IPS-15b (cell line): ENCODE measurements around the gene ARHGEF5.

ENCODE experiments used
- H3K27me3 ChIP-seq: one replicate; pipeline ENCODE4 v1.6.1; 2013; ENCODE audit warnings: low read length; ENCODE audit not compliant: control insufficient read depth, insufficient read depth
- H3K36me3 ChIP-seq: one replicate; pipeline ENCODE4 v1.6.1; 2013; ENCODE audit warnings: low read length; ENCODE audit not compliant: control insufficient read depth, insufficient read depth
- H3K4me1 ChIP-seq: one replicate; pipeline ENCODE4 v1.6.1; 2013; ENCODE audit warnings: mild to moderate bottlenecking, low read length; ENCODE audit not compliant: control insufficient read depth, insufficient read depth
- H3K4me3 ChIP-seq: one replicate; pipeline ENCODE4 v1.5.1; 2013; ENCODE audit warnings: low read depth, low read length
- H3K9ac ChIP-seq: one replicate; pipeline ENCODE4 v1.6.1; 2013; ENCODE audit warnings: low read depth, mild to moderate bottlenecking, low read length
- H3K9me3 ChIP-seq: one replicate; pipeline ENCODE4 v1.6.1; 2013; ENCODE audit warnings: mild to moderate bottlenecking, low read length; ENCODE audit not compliant: control insufficient read depth, insufficient read depth

The ARHGEF5 gene

DNA sequence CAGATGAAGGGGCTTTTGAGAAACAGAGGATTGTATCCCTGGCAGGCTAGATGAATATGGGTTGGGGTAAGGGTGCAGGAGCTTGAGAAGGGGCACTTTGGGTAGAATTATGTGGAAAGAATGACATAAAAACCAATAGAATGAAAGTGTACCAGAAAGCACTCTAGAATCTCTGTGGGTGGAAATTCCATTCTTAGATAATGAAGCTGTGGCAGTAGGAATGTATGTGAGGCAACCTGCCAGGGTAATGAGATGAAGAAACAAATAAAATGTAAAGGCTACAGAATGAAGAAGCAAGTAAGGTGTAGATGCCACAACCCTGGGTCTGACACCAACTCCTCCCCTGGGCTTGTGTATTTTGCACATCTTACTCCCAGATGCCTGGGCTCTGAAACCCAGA lies 31.5 kb downstream of the ARHGEF5 start:
- Histone ChIP-seq H3K4me3 (no peak overlapping the region), H3K4me1 (peaks cover 7% of the 10 kb centered on the region), H3K27me3 (no peaks in the 10 kb centered on the region), H3K9me3 (no peaks in the 10 kb centered on the region), H3K9ac (no peak overlapping the region), H3K36me3 (no peaks in the 10 kb centered on the region)

DNA sequence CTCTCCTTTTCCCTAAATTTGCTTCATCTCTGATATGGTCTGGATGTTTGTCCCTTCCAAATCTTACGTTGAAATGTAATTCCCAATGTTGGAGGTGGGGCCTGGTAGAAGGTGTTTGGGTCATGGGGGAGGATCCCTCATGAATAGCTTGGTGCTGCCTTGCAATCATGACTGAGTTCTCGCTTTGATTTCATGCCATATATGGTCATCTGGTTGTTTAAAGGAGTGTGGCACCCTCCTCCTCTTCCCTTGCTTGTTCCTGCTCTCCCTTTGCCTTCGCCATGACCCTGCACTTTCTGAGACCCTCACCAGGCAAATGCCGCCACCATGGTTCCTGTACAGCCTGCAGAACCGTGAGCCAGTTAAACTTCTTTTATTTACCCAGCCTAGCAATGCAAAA lies 33.7 kb downstream of the ARHGEF5 start:
- Histone ChIP-seq H3K9me3 (no peaks in the 10 kb centered on the region), H3K4me3 (no peak overlapping the region), H3K27me3 (no peaks in the 10 kb centered on the region), H3K9ac (no peak overlapping the region), H3K36me3 (no peaks in the 10 kb centered on the region), H3K4me1 (peaks cover 7% of the 10 kb centered on the region)

DNA sequence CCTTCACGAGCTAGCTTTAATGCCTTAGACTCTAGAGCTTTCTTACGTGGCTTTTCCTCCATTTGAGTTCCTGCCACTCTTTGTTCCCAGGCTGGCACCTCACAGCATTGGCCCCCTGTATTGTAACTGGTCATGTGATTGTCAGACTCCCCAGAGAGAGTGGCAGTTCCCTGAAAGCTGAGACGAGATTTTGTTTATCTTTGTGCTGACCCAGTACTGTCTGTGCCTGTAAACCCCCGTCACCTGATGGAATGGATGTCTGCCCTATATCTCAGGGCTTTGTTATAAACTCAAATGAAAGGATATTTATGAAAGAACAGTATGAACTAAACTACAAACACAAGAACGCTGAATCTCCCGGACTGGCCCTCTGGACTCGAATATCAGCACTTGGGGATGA lies 35.3 kb downstream of the ARHGEF5 start:
- H3K27me3 ChIP-seq = no peaks in the 10 kb centered on the region
- H3K9me3 ChIP-seq = no peaks in the 10 kb centered on the region

DNA sequence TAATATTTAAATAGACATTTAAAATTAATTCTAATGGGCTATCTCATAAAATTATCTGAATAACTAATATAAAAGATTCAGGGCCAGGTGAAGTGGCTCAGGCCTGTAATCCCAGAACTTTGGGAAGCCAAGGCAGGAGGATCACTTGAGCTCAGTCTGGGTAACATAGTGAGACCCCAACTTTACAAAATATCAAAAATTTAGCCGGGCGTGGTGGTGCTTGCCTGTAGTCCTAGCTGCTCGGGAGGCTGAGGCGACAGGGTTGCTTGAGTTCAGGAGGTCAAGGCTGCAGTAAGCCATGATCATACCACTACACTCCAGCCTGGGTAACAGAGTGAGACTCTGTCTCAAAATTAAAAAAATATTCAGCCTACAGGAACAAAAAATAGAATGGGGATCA lies 35.8 kb downstream of the ARHGEF5 start:
- no peak overlapping the region for H3K4me3 ChIP-seq
- no peaks in the 10 kb centered on the region for H3K4me1 ChIP-seq
- H3K9me3 ChIP-seq = no peaks in the 10 kb centered on the region
- H3K9ac ChIP-seq = no peak overlapping the region
- H3K36me3 ChIP-seq = no peaks in the 10 kb centered on the region
- no peaks in the 10 kb centered on the region for H3K27me3 ChIP-seq

More for the DNA sequence above, 35.3 kb downstream of the ARHGEF5 start:
- no peak overlapping the region for H3K9ac ChIP-seq
- H3K36me3 ChIP-seq = no peaks in the 10 kb centered on the region
- no peaks in the 10 kb centered on the region for H3K4me1 ChIP-seq
- no peak overlapping the region for H3K4me3 ChIP-seq

DNA sequence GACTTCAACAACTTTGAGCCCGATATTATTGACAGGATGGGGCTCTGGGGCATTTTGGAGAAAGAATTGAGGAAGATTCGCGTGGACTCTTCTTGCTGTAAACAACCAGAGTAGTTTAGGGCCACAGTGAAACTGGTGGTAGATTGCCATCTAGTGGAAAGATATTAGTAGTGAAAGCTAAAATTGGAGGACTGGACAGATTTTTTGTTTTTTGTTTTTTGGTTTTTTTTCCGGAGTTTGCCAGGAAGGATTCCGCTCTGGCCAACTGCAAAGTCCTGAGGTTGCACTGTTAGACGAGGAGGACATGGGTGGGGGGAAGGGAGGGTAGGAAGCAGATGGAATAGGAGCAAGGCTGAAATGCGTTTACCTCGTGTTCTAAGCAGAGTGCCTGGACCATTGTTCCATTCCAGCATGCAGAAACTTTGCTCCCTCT lies 36.6 kb downstream of the ARHGEF5 start:
- H3K9me3 ChIP-seq = no peaks in the 10 kb centered on the region
- H3K4me3 ChIP-seq = no peak overlapping the region
- no peaks in the 10 kb centered on the region for H3K36me3 ChIP-seq
- H3K4me1 ChIP-seq = no peaks in the 10 kb centered on the region
- H3K9ac ChIP-seq = peak overlapping the region; percentile 41
- H3K27me3 ChIP-seq = no peaks in the 10 kb centered on the region

DNA sequence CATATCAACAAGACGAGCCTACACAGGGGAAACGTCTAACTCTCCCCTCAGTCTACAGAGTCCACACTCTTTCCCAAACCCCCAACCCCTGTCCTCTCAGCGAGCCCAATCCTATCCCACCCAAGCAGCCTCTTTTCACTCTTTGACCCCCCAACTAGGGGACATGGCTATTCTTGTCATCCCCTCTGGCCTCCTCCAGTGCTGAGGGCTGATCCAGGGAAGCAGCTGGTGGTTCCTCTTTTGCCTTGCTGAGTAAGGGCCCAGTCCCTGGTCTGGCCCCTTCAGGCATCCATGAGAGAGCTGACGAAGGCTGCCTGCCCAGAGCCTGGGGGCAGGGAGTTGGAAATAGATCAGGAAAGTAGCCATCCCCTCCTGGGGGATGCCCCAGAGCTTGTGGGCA lies 41.9 kb downstream of the ARHGEF5 start:
- no peak overlapping the region for H3K9ac ChIP-seq
- H3K9me3 ChIP-seq = no peaks in the 10 kb centered on the region
- H3K36me3 ChIP-seq = no peaks in the 10 kb centered on the region
- H3K27me3 ChIP-seq = no peaks in the 10 kb centered on the region
- no peak overlapping the region for H3K4me3 ChIP-seq
- H3K4me1 ChIP-seq = no peaks in the 10 kb centered on the region

DNA sequence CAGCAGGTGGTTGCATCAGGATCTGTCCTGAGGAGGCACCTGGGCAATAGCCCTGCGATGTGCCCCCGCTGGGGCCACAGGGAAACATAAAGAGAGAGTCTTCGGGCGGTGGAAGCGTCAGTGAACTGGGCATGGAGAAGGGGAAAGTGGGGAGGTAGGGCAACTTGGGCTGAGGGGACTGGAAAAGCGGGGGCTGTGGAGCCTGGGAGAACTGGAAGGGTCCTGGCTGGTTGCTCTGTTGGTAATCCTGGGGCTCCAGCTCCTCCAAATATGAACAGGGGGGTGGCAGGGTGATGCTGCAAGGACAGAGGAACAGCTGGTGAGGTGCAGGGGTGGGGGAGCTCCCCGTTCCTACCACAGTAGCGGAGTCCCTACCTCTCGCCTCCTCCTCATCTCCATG lies 43.1 kb downstream of the ARHGEF5 start:
- Histone ChIP-seq H3K9ac (no peak overlapping the region), H3K9me3 (no peaks in the 10 kb centered on the region), H3K4me3 (no peak overlapping the region), H3K4me1 (no peaks in the 10 kb centered on the region), H3K27me3 (no peaks in the 10 kb centered on the region), H3K36me3 (no peaks in the 10 kb centered on the region)

DNA sequence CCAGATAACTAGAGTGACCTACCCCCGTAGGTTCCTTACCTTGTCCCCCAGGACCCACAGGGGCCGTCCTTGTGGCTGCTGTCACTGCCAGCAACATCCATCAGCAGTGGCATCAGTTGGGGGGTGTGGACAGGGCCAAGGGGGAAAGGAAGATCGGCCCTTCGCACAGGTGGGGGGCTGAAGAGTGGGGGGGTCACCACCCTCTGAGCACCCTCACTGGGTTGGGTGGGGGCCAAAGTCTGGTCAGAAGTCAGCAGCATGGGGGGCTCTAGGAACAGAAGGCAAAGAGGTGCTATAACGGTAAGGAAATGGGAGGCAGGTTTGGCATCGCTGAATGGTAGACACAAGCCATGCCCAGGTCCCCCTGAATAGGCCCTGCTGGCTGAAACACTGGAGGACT lies 43.7 kb downstream of the ARHGEF5 start:
- H3K9me3 ChIP-seq = no peaks in the 10 kb centered on the region
- H3K9ac ChIP-seq = no peak overlapping the region
- no peaks in the 10 kb centered on the region for H3K36me3 ChIP-seq
- H3K4me1 ChIP-seq = no peaks in the 10 kb centered on the region
- H3K27me3 ChIP-seq = no peaks in the 10 kb centered on the region
- H3K4me3 ChIP-seq = no peak overlapping the region

DNA sequence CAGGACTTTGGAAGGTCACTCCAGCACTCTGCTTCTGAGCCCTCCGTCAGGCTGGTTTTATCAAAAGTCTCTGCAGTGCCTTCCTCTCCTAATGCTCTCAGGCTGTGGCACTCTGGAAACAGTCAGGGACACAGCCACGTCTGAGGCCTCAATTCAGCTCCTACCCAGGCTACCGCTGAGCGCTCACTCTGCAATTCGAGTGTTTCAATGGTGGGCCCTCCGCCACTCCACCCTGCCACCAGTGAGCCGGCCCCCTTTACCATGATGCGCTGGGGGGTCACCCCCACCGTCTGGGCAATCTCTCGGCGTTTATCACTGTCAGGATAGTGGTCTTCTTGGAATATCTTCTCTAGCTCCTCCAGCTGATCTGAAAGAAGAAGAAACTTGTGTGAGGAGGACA lies 44.7 kb downstream of the ARHGEF5 start:
- Histone ChIP-seq H3K27me3 (no peaks in the 10 kb centered on the region), H3K9ac (no peak overlapping the region), H3K4me1 (no peaks in the 10 kb centered on the region), H3K4me3 (no peak overlapping the region), H3K9me3 (no peaks in the 10 kb centered on the region), H3K36me3 (no peaks in the 10 kb centered on the region)

DNA sequence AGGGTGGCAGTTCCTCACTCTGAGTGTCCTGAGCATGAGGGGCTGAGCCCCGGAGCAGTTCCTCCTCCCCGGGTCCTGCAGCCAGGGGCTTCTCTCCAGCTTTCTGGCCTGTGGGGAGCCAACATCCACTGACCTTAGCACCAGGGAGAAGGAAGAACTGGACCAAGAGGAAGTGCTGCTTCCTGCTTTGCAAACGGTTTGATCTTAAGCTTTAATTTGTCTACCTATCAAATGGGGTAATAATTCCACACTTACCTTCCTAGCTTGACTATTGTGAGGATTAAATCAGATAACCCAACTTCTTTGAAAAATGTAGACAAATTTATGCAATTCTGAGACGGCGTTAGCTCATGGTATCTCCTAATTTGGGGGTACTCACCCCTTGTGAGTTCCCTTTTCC lies 46.3 kb downstream of the ARHGEF5 start:
- Histone ChIP-seq H3K27me3 (no peaks in the 10 kb centered on the region), H3K9ac (no peak overlapping the region), H3K9me3 (no peaks in the 10 kb centered on the region), H3K36me3 (no peaks in the 10 kb centered on the region), H3K4me3 (no peak overlapping the region), H3K4me1 (no peaks in the 10 kb centered on the region)

DNA sequence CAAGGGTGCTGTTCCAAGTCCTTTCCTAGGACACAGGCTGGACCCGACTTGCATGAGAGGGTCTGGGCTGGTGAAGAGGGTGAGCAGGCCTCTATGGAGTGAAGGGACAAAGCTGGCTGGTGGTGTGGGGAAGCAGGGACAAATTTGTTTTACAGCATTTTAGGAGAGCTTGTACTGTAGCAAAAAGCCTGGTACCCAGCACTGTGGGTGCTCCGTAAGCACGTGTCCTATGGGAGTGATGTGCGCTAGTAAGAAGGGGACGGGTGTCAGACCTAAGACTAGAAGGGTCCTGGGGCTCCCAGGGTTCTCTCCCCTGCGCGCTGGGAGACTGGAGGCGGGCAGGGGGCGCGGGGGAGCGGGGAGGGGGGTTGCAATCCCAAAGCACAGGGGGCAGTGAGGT lies 47.9 kb downstream of the ARHGEF5 start:
- H3K9ac ChIP-seq = no peak overlapping the region
- no peaks in the 10 kb centered on the region for H3K27me3 ChIP-seq
- no peak overlapping the region for H3K4me3 ChIP-seq
- no peaks in the 10 kb centered on the region for H3K4me1 ChIP-seq
- H3K36me3 ChIP-seq = no peaks in the 10 kb centered on the region
- no peaks in the 10 kb centered on the region for H3K9me3 ChIP-seq

DNA sequence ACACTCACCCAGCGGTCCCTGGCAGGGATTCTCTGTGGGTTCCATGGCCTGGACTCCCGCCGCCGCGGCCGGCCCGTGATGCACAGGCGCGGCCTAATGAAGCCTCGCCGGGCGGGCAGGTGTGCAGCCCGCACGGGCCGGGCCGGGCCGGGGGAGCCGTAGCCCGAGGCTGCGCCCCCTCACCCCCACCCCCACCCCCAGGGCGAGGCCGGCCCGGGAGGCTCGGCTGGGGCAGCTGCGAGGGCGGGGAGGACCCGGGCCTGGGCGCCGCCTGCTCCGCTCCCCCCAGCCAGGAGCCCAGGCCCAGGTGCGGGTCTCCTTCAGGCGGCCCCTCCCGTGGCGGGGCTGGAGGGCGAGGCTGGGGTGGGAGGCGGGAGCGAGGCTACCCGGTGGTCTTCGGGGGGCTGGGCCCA lies 48.5 kb downstream of the ARHGEF5 start, which contains the start of gene NOBOX:
NOBOX (minus strand) TSS at position 45 of the 413 bp plus-strand sequence.
- no peaks in the 10 kb centered on the region for H3K4me1 ChIP-seq
- no peak within 1 kb of the TSS for H3K9ac ChIP-seq
- H3K4me3 ChIP-seq = no peak within 1 kb of the TSS
- no peaks in the 10 kb centered on the region for H3K27me3 ChIP-seq
- no peaks in the 10 kb centered on the region for H3K9me3 ChIP-seq
- H3K36me3 ChIP-seq = no peaks in the 10 kb centered on the region

DNA sequence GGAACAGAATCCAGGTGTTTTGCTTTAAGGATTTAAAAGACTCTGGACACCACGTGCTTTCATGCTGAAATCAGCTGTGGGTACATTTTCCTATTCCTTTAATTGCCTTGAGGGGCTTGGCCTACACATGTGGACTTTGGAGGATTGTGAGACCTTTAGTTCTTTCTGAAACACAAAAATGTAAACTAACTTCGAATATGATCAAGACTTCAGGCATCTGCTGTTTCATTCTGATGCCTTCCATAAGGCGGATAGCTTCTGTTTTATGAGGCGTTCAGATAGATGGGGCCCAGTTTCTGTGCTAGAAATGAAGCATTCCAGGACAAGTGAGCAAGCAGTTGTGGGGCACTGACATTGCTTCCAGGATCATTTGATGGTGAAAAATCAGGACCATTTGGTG lies 49.7 kb downstream of the ARHGEF5 start:
- no peak overlapping the region for H3K9ac ChIP-seq
- no peaks in the 10 kb centered on the region for H3K27me3 ChIP-seq
- no peaks in the 10 kb centered on the region for H3K36me3 ChIP-seq
- no peak overlapping the region for H3K4me3 ChIP-seq
- no peaks in the 10 kb centered on the region for H3K4me1 ChIP-seq
- no peaks in the 10 kb centered on the region for H3K9me3 ChIP-seq
